C4-2B (cell line): ENCODE data around the gene FNDC7.

Experiments used
- CTCF ChIP-seq: fragments of 450-650 bp; conservative IDR thresholded peaks from 2 replicates; pipeline ENCODE4 v1.5.1; 2017; ENCODE audit warnings: mild to moderate bottlenecking
- ZFX ChIP-seq: fragments of 450-650 bp; IDR thresholded peaks from 2 replicates; pipeline ENCODE4 v1.6.1; 2017

- TF ChIP-seq CTCF, result no peak
- no peak for TF ChIP-seq ZFX
These were observed 8.2 kb upstream of the FNDC7 start for GRCh38 chr1:108704496-108704895.
